ENCODE results near the gene CD300C.
"Not testable (repeated sequence)": the region's sequence is repeated elsewhere in the genome, so short reads cannot be mapped to it uniquely, and the experiment has no call there.

CD300C gene

DNA sequence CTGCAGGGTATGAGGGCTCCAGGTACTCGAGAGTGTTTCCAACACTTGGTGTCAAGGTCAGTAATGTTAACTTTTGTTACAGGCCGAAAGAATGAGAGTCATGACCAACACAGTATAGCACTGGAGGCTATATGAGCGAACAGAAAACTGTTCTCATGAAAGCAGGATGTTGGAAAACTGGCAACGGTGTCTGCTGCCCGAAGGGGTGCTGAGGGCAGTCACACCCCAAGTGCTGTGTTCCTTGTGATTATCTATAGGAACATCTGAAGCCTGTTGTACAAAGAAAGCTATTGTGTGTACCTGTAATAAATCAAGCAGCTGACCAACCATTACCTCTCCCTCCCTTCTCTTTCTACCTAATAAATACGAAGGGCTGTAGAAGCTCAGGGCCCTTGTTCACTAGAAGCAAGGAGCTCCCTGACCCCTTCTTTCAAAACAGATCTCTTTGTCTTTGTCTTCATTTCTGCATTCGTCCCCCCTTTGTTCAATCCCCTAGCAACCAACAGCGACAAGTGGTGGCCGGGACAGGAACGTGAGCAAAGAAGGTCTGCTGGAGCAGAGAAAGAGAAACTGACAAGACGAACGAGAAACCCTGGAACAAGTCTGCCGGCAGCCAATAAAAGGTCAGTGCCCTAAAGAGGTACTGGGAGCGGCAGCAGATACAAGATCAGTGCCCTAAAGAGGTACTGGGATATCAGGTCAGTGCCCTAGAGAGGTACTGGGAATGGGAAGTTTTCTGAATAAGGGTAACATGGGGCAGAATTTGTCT is 38.6 kb upstream of the CD300C start:
- TF ChIP-seq, protein P1, sequence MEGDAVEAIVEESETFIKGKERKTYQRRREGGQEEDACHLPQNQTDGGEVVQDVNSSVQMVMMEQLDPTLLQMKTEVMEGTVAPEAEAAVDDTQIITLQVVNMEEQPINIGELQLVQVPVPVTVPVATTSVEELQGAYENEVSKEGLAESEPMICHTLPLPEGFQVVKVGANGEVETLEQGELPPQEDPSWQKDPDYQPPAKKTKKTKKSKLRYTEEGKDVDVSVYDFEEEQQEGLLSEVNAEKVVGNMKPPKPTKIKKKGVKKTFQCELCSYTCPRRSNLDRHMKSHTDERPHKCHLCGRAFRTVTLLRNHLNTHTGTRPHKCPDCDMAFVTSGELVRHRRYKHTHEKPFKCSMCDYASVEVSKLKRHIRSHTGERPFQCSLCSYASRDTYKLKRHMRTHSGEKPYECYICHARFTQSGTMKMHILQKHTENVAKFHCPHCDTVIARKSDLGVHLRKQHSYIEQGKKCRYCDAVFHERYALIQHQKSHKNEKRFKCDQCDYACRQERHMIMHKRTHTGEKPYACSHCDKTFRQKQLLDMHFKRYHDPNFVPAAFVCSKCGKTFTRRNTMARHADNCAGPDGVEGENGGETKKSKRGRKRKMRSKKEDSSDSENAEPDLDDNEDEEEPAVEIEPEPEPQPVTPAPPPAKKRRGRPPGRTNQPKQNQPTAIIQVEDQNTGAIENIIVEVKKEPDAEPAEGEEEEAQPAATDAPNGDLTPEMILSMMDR (IDR thresholded peaks at IDR 0.05; ENCODE audit: low read depth, low read length, missing control alignments): no peak
- in situ Hi-C loops (cut with HindIII; ENCODE audit: low pct_ligation_motif_present, low sequenced_read_pairs): no loop called here
- Histone ChIP-seq H3K36me3 (replicated peaks) (no peaks in the 10 kb centered on the region), H3K27ac (no peak overlapping the region), H3K4me3 (ENCODE audit: low read depth, low read length) (no peak overlapping the region), H3K27me3 (replicated peaks) (no peaks in the 10 kb centered on the region)
- DNase-seq: no peak

DNA sequence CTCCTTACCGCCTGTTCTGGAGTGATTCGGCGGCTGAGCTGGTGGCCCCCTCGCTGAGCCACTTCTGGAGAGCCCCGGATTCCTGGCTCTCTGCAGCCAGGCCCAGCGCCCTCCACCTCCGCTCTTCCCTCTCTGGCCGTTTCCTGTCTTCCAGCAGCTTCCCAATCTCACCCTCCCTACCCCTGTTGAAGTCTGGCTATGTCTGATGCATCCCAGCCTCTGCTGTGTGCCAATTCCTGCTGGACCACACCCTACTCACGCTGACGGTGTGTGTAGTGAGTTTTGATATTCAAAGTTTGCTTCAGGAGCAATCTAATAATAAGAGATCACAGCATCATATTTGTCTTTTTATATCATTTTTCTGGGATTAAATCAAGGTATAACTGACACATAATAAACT is 36.7 kb upstream of the CD300C start:
- no peaks in the 10 kb centered on the region for H3K27me3 ChIP-seq (replicated peaks)
- TF ChIP-seq, protein P1 (IDR thresholded peaks at IDR 0.05; ENCODE audit: low read depth, low read length, missing control alignments): no peak

DNA sequence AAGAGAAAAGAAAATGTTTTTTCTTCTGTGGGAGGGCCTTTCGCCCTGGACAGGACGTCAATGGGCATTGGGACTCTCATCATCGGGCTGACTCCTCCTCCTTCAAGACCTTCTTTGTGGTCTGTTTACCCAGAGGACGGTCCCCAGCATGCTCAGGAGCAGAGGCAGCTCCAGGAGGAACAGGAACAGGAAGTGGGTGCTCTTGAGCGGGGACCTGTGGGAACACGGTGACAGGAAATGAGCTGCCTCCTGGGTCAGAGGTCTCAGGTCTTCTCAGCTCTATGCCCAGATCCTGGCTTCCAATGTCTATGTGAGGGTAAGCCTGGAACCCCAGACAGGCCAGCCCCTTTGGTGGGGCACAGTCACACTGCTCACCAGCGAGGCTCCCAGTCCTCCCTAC is 34.0 kb upstream of the CD300C start:
- in situ Hi-C loops (cut with HindIII; ENCODE audit: low pct_ligation_motif_present, low sequenced_read_pairs): no loop called here
- TF ChIP-seq, protein P1 (IDR thresholded peaks at IDR 0.05; ENCODE audit: low read depth, low read length, missing control alignments): no peak
- no peak for DNase-seq
- H3K36me3 ChIP-seq (replicated peaks): no peaks in the 10 kb centered on the region
- no peaks in the 10 kb centered on the region for H3K27me3 ChIP-seq (replicated peaks)
- no peak overlapping the region for H3K4me3 ChIP-seq (ENCODE audit: low read depth, low read length)
- H3K27ac ChIP-seq: no peak overlapping the region

More for the DNA sequence above, 36.7 kb upstream of the CD300C start:
- DNase-seq: no peak
- no peak overlapping the region for H3K27ac ChIP-seq
- H3K36me3 ChIP-seq (replicated peaks): no peaks in the 10 kb centered on the region
- in situ Hi-C loops (cut with HindIII; ENCODE audit: low pct_ligation_motif_present, low sequenced_read_pairs): no loop called here
- no peak overlapping the region for H3K4me3 ChIP-seq (ENCODE audit: low read depth, low read length)

DNA sequence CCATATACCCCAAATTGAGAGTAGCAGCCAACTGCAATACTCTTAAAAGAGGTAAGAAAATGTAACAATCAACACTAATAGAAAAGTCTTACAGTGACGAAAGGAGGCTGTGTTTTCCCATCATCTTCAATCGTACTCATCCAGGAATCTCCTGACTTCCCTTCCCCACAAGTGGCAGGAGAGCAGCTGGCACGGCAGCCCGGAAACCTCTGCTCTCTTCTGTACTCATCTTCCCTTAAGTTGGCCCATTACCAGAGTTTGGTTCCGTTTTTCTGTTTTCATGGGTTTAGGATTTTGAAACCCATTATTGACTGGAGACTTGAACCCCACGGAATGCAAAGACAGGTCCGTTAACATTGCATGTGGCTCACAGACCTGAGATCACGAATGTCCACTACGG is 33.1 kb upstream of the CD300C start:
- no peaks in the 10 kb centered on the region for H3K27me3 ChIP-seq (replicated peaks)
- in situ Hi-C loops (cut with HindIII; ENCODE audit: low pct_ligation_motif_present, low sequenced_read_pairs): no loop called here
- H3K36me3 ChIP-seq (replicated peaks): no peaks in the 10 kb centered on the region
- no peak overlapping the region for H3K27ac ChIP-seq
- TF ChIP-seq, protein P1 (IDR thresholded peaks at IDR 0.05; ENCODE audit: low read depth, low read length, missing control alignments): no peak
- no peak for DNase-seq
- H3K4me3 ChIP-seq (ENCODE audit: low read depth, low read length): no peak overlapping the region

DNA sequence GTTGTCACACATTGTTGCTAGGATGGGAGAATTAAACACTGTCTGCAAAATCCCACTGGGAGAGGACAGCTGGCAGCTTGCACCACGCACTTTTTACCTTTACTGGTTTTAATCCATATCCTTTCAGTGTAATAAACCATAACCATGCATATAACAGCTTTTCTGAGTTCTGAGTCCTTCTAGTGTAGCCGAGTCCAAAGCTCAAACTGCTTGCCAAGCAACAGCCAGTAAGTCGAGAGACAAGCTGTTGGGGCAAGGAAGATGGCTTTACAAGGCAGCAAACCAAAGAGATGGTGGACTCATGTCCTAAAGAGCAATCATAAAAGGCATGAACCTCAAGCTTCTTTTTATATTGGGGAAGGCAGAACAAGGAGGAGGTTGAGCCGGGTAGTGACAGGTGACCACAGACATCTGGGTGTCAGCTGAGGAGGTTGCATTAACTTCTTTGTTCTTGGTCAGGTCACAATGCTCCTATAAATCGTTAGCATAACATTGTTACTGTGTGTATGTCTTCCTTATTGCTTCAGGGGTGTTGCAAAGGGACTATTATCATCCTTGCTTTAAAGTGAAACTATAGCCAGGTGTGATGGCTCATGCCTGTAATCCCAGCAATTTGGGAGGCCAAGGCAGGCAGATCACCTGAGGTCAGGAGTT is 28.7 kb upstream of the CD300C start:
- in situ Hi-C loops (cut with HindIII; ENCODE audit: low pct_ligation_motif_present, low sequenced_read_pairs): no loop called here
- H3K36me3 ChIP-seq (replicated peaks): no peaks in the 10 kb centered on the region
- no peak overlapping the region for H3K27ac ChIP-seq
- no peak overlapping the region for H3K4me3 ChIP-seq (ENCODE audit: low read depth, low read length)
- TF ChIP-seq, protein P1 (IDR thresholded peaks at IDR 0.05; ENCODE audit: low read depth, low read length, missing control alignments): no peak
- H3K27me3 ChIP-seq (replicated peaks): no peaks in the 10 kb centered on the region
- no peak for DNase-seq

DNA sequence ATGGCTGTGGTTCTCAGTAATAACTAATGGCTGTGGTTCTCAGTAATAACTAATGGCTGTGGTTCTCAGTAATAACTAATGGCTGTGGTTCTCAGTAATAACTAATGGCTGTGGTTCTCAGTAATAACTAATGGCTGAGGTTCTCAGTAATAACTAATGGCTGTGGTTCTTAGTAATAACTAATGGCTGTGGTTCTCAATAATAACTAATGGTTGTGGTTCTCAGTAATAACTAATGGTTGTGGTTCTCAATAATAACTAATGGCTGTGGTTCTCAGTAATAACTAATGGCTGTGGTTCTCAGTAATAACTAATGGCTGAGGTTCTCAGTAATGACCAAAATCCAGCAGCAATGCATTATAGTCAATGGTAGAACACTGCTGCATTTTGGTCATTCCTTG is 27.7 kb upstream of the CD300C start:
- H3K27ac ChIP-seq; H3K27me3 ChIP-seq (replicated peaks); DNase-seq; H3K4me3 ChIP-seq (ENCODE audit: low read depth, low read length); in situ Hi-C loops (cut with HindIII; ENCODE audit: low pct_ligation_motif_present, low sequenced_read_pairs); H3K36me3 ChIP-seq (replicated peaks): not testable (repeated sequence)
